Measurements from ENCODE around the gene CEP85L. TPM values are rescaled to one million over a fixed set of nuclear protein-coding genes. Genes with fewer than 3 reads are reported as not detected.

The CEP85L gene
- total RNA-seq, 1 experiment from 2014 or later: 4.9 TPM

DNA sequence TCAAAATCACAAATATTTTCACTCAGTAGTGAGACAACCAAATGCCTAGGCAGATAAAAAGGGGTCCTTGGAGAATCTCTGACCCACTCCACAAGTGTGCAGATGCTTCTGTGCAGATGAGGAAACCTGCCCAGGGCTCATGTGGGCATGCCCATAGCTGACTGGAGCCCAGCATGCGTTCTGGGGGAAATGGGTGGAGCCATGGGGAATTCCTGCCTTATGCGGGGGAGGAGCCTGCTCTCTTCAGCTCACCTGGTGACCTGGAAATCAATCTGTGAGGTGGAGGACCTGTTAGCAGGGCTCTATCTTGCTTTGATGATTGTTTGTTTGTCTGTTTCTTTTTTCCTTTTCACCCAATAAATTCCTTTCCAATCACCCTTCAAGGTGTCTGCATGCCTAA is 126.7 kb downstream of the CEP85L start:
- POLR2A ChIA-PET: no interaction called here
- ATAC-seq: peak; percentile 62

DNA sequence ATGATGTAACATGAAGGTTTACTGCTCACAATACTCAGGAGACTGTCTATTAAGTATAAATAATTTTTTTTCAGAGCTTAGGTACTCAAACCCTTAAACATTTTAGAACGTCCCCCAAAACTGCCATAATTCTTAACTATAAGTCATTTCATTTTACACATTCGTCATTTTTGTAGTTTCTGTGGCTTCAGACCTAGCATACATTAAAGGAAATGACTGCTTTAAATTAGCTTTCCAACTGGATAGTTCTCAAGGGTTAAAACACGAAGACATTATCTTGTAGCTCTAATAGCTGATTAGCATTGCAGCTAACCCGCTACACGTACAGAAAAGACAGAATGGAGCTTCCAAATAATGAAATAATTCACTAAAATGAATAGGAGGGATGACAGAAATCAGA is 128.2 kb downstream of the CEP85L start:
- ChIA-PET CTCF (no interaction called here), POLR2A (no interaction called here), RAD21 (ENCODE audit: low non-redundant PET in 1 of 2, low total read pairs in 2 of 2, uncharacterized antibody in 2 of 2, unreplicated experiment in 2 of 2) (no interaction called here)
- Histone ChIP-seq H3K27me3 (ENCODE audit: insufficient read depth, low read length) (no peaks in the 10 kb centered on the region), H3K4me1 (ENCODE audit: control insufficient read depth in 1 of 2, insufficient read depth in 2 of 2, low read length in 2 of 2) (no peaks in the 10 kb centered on the region), H4K20me1 (ENCODE audit: insufficient read depth) (no peaks in the 10 kb centered on the region), H3K27ac (ENCODE audit: low read depth, low read length) (no peak overlapping the region), H3K36me3 (ENCODE audit: control insufficient read depth in 1 of 2, insufficient read depth in 2 of 2, low read length in 2 of 2) (no peaks in the 10 kb centered on the region), H3K9me3 (ENCODE audit: control insufficient read depth in 1 of 2, insufficient read depth in 1 of 2, low read depth in 1 of 2, low read length in 2 of 2) (no peaks in the 10 kb centered on the region), H3K79me2 (ENCODE audit: insufficient read depth, low read length) (no peaks in the 10 kb centered on the region), H3K9me2 (ENCODE audit: insufficient read depth) (no peaks in the 10 kb centered on the region), H3K4me2 (ENCODE audit: low read length) (no peak overlapping the region), H2AFZ (ENCODE audit: low read depth, low read length, poor library complexity, severe bottlenecking) (no peak overlapping the region), H3K9ac (ENCODE audit: low read length) (no peak overlapping the region), H3K4me3 (replicated peaks in 1 of 2; ENCODE audit: low read depth in 1 of 2, low read length in 2 of 2) (no peak overlapping the region)
- ATAC-seq: no peak
- BruUV-seq (replicated peaks): no TSS peak
- intact Hi-C loops (cut with micrococcal nuclease): no loop called here
- no peak for DNase-seq (ENCODE audit: low read depth, low spot score)
- no peak for TF ChIP-seq ELF1 (IDR thresholded peaks at IDR 0.05; ENCODE audit: borderline replicate concordance, low read depth)
- TF ChIP-seq CEBPB (IDR thresholded peaks at IDR 0.05; ENCODE audit: low read depth): no peak
- no peak for TF ChIP-seq SIN3A (IDR thresholded peaks at IDR 0.05; ENCODE audit: low read depth)
- TF ChIP-seq FOSL1 (IDR thresholded peaks at IDR 0.05; ENCODE audit: low read depth): no peak
- TF ChIP-seq, protein P1, sequence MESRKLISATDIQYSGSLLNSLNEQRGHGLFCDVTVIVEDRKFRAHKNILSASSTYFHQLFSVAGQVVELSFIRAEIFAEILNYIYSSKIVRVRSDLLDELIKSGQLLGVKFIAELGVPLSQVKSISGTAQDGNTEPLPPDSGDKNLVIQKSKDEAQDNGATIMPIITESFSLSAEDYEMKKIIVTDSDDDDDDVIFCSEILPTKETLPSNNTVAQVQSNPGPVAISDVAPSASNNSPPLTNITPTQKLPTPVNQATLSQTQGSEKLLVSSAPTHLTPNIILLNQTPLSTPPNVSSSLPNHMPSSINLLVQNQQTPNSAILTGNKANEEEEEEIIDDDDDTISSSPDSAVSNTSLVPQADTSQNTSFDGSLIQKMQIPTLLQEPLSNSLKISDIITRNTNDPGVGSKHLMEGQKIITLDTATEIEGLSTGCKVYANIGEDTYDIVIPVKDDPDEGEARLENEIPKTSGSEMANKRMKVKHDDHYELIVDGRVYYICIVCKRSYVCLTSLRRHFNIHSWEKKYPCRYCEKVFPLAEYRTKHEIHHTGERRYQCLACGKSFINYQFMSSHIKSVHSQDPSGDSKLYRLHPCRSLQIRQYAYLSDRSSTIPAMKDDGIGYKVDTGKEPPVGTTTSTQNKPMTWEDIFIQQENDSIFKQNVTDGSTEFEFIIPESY (IDR thresholded peaks at IDR 0.05; ENCODE audit: extremely low read depth, insufficient replicate concordance, low read length): no peak
- TF ChIP-seq, protein P2, sequence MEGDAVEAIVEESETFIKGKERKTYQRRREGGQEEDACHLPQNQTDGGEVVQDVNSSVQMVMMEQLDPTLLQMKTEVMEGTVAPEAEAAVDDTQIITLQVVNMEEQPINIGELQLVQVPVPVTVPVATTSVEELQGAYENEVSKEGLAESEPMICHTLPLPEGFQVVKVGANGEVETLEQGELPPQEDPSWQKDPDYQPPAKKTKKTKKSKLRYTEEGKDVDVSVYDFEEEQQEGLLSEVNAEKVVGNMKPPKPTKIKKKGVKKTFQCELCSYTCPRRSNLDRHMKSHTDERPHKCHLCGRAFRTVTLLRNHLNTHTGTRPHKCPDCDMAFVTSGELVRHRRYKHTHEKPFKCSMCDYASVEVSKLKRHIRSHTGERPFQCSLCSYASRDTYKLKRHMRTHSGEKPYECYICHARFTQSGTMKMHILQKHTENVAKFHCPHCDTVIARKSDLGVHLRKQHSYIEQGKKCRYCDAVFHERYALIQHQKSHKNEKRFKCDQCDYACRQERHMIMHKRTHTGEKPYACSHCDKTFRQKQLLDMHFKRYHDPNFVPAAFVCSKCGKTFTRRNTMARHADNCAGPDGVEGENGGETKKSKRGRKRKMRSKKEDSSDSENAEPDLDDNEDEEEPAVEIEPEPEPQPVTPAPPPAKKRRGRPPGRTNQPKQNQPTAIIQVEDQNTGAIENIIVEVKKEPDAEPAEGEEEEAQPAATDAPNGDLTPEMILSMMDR (IDR thresholded peaks at IDR 0.05 in 2 of 3, conservative IDR thresholded peaks at IDR 0.05 in 1 of 3; ENCODE audit: borderline replicate concordance in 1 of 3, insufficient read depth in 1 of 3, low read depth in 2 of 3, low read length in 2 of 3): no peak
- TF ChIP-seq RAD21 (IDR thresholded peaks at IDR 0.05; ENCODE audit: low read depth): no peak

More for the DNA sequence above, 126.7 kb downstream of the CEP85L start:
- RAD21 ChIA-PET (ENCODE audit: low non-redundant PET in 1 of 2, low total read pairs in 2 of 2, uncharacterized antibody in 2 of 2, unreplicated experiment in 2 of 2): no interaction called here
- CTCF ChIA-PET: no interaction called here
- BruUV-seq (replicated peaks): no TSS peak
- Histone ChIP-seq H3K79me2 (ENCODE audit: insufficient read depth, low read length) (no peaks in the 10 kb centered on the region), H3K27me3 (ENCODE audit: insufficient read depth, low read length) (no peaks in the 10 kb centered on the region), H3K27ac (ENCODE audit: low read depth, low read length) (no peak overlapping the region), H3K4me3 (replicated peaks in 1 of 2; ENCODE audit: low read depth in 1 of 2, low read length in 2 of 2) (no peak overlapping the region), H3K36me3 (ENCODE audit: control insufficient read depth in 1 of 2, insufficient read depth in 2 of 2, low read length in 2 of 2) (no peaks in the 10 kb centered on the region), H3K4me1 (ENCODE audit: control insufficient read depth in 1 of 2, insufficient read depth in 2 of 2, low read length in 2 of 2) (no peaks in the 10 kb centered on the region), H3K4me2 (ENCODE audit: low read length) (no peak overlapping the region), H3K9ac (ENCODE audit: low read length) (no peak overlapping the region), H2AFZ (ENCODE audit: low read depth, low read length, poor library complexity, severe bottlenecking) (no peak overlapping the region), H3K9me2 (ENCODE audit: insufficient read depth) (no peaks in the 10 kb centered on the region), H4K20me1 (ENCODE audit: insufficient read depth) (no peaks in the 10 kb centered on the region), H3K9me3 (ENCODE audit: control insufficient read depth in 1 of 2, insufficient read depth in 1 of 2, low read depth in 1 of 2, low read length in 2 of 2) (no peaks in the 10 kb centered on the region)
- TF ChIP-seq EZH2 (IDR thresholded peaks at IDR 0.05) (no peak), ZNF274 (IDR thresholded peaks at IDR 0.05; ENCODE audit: low read depth, low read length) (no peak), POLR2A (IDR thresholded peaks at IDR 0.05; ENCODE audit: borderline replicate concordance, extremely low read depth, insufficient read depth, insufficient read length) (no peak), TCF7L2 (IDR thresholded peaks at IDR 0.05; ENCODE audit: borderline replicate concordance, extremely low read depth, insufficient read depth, insufficient read length) (no peak), SRF (IDR thresholded peaks at IDR 0.05; ENCODE audit: low read depth) (no peak), CBX3 (IDR thresholded peaks at IDR 0.05; ENCODE audit: low read depth) (no peak), EGR1 (IDR thresholded peaks at IDR 0.05; ENCODE audit: low read depth) (no peak), FOSL1 (IDR thresholded peaks at IDR 0.05; ENCODE audit: low read depth) (no peak)
- TF ChIP-seq, protein P1 (IDR thresholded peaks at IDR 0.05; ENCODE audit: extremely low read depth, insufficient replicate concordance, low read length): no peak
- TF ChIP-seq, protein P3, sequence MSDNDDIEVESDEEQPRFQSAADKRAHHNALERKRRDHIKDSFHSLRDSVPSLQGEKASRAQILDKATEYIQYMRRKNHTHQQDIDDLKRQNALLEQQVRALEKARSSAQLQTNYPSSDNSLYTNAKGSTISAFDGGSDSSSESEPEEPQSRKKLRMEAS (IDR thresholded peaks at IDR 0.05): no peak
- intact Hi-C loops (cut with micrococcal nuclease): no loop called here
- no peak for DNase-seq (ENCODE audit: low read depth, low spot score)

All from HCT116 (cell line).